Spleen (tissue), 11 donors: Measurements from ENCODE around the gene MMD2. TPM values are rescaled to one million over a fixed set of nuclear protein-coding genes. Genes with fewer than 3 reads are reported as not detected.

Source experiments
- DNase-seq: peaks from one replicate; pipeline ENCODE4 v3.0.0-alpha.2; 2020
- H3K27ac ChIP-seq, 8 donors: fragments of 200-600 bp; sonication (generic) in 7 of 8; 1 replicate in 4 of 8; 2 replicates in 4 of 8; pipeline versions ENCODE4 v1.5.0 to v1.8.0; 2016 to 2021; ENCODE audit warnings: inconsistent platforms in 4 of 8, mild to moderate bottlenecking in 4 of 8, moderate library complexity in 1 of 8
- H3K27me3 ChIP-seq, 7 donors: fragments of 200-600 bp; sonication (generic) in 6 of 7; replicated peaks in 1 of 7; 1 replicate in 4 of 7; 2 replicates in 3 of 7; pipeline versions ENCODE4 v1.5.0 to v1.8.0; 2016 to 2021; ENCODE audit warnings: inconsistent platforms in 3 of 7, mild to moderate bottlenecking in 1 of 7
- H3K36me3 ChIP-seq, 6 donors: fragments of 200-600 bp; sonication (generic) in 5 of 6; 1 replicate in 4 of 6; 2 replicates in 2 of 6; pipeline versions ENCODE4 v1.5.0 to v1.8.0; 2016 to 2021; ENCODE audit warnings: inconsistent platforms in 2 of 6
- H3K4me1 ChIP-seq, 6 donors: fragments of 200-600 bp; sonication (generic) in 5 of 6; 1 replicate in 3 of 6; 2 replicates in 3 of 6; pipeline versions ENCODE4 v1.5.0 to v1.8.0; 2016 to 2021; ENCODE audit warnings: inconsistent platforms in 3 of 6
- H3K4me3 ChIP-seq, 8 donors: fragments of 200-600 bp; sonication (generic) in 7 of 8; 1 replicate in 4 of 8; 2 replicates in 4 of 8; pipeline versions ENCODE4 v1.5.0 to v1.8.0; 2016 to 2021; ENCODE audit warnings: inconsistent platforms in 4 of 8, mild to moderate bottlenecking in 4 of 8, moderate library complexity in 2 of 8
- H3K9me3 ChIP-seq, 8 donors: fragments of 200-600 bp; sonication (generic) in 7 of 8; 1 replicate in 4 of 8; 2 replicates in 4 of 8; pipeline versions ENCODE4 v1.5.0 to v1.8.0; 2016 to 2021; ENCODE audit warnings: inconsistent platforms in 4 of 8
- CTCF ChIP-seq, 11 experiments: fragments of 200-600 bp in 7 of 11; fragments of 450-650 bp in 4 of 11; sonication (generic) in 4 of 11; IDR thresholded peaks in 8 of 11; conservative IDR thresholded peaks in 3 of 11; 1 replicate in 7 of 11; 2 replicates in 4 of 11; pipeline versions ENCODE4 v1.4.0 to v1.8.0; 2016 to 2021; ENCODE audit warnings: antibody characterized with exemption in 11 of 11, inconsistent platforms in 4 of 11, mild to moderate bottlenecking in 1 of 11
- POLR2A ChIP-seq, 3 donors: fragments of 450-650 bp; IDR thresholded peaks; one replicate each; pipeline ENCODE4 v1.5.1; 2017; ENCODE audit warnings: antibody characterized with exemption in 3 of 3, mild to moderate bottlenecking in 1 of 3
- POLR2AphosphoS5 ChIP-seq, 3 donors: sonication (generic); formaldehyde crosslinking; IDR thresholded peaks; one replicate each; pipeline ENCODE4 v1.5.1; 2017; ENCODE audit warnings: antibody characterized with exemption in 3 of 3
- WGBS, 5 donors: extraction: QIAGEN DNeasy Blood & Tissue Kit in 3 of 5; methylation state at CpG; one replicate each; pipeline versions ENCODE4 v1.1.5 to v1.1.7; 2013 to 2018; 5-methylcytosine and 5-hydroxymethylcytosine counted together
- intact Hi-C: fragments of 100-400 bp; cut with DNase I; formaldehyde crosslinking; loops from one replicate; pipeline ENCODE4 v1.15.0; 2023; ENCODE audit warnings: low total_unique reads
- polyA plus RNA-seq, 3 donors: library from polyadenylated mRNA; stranded (reverse); fragments of 200-250 nt; gene quantifications; one replicate each; pipeline ENCODE4 v1.2.1, GENCODE V29; 2013
- total RNA-seq, 7 donors: library from RNA; depleted of rRNA in 3 of 7; stranded (reverse); fragments of >200 nt in 3 of 7; fragmentation: NEBNext Ultra II Directional in 4 of 7; extraction: Animal tissue kit (Norgen Biotek cat#: 25700) in 4 of 7; gene quantifications; one replicate each; pipeline versions ENCODE4 v1.1.0 to v1.2.1, GENCODE V29; 2016 to 2021
- donor health status: healthy with polysubstance abuse.
- donor health status: DM: no; HTN: no; CAD: no; lungs with moderate emphysema.
- donor health status: DM: no; HTN: no; CAD: no.
- donor health status: Bipolar disorder and iron deficiency.
- donor health status: healthy.
- donor health status: DM: no; HTN: no; CAD: no.
- donor health status: DM: yes; HTN: yes; CAD: no.

MMD2 gene
- total and polyA plus RNA-seq, 10 donors: not detected

- no peaks in the 10 kb centered on the region for H3K36me3 ChIP-seq
- no peak overlapping the region for H3K27ac ChIP-seq
- no peak for DNase-seq
- no peak overlapping the region for H3K4me3 ChIP-seq
- 60 to 72% (median 68%) methylated on average over 7 to 8 of the region's 8 CpGs for WGBS, 5 donors
- H3K9me3 ChIP-seq: peaks cover 0 to 19% (median 10%) of the 10 kb centered on the region in 8 donors
- TF ChIP-seq POLR2A (IDR thresholded peaks at IDR 0.05) (no peak), POLR2AphosphoS5 (IDR thresholded peaks at IDR 0.05) (no peak), CTCF (IDR thresholded peaks at IDR 0.05 in 8 of 11, conservative IDR thresholded peaks at IDR 0.05 in 3 of 11) (no peak)
- no peaks in the 10 kb centered on the region for H3K4me1 ChIP-seq
- intact Hi-C loops: no loop called here
- H3K27me3 ChIP-seq: peaks cover 0 to 41% (median 5%) of the 10 kb centered on the region in 7 donors
These were observed 42.9 kb downstream of the MMD2 start for GRCh38 chr7:4916113-4916512.

- Histone ChIP-seq H3K36me3 (no peaks in the 10 kb centered on the region), H3K27ac (no peak overlapping the region), H3K4me3 (no peak overlapping the region), H3K4me1 (no peaks in the 10 kb centered on the region), H3K9me3 (peaks cover 0 to 9% (median 0%) of the 10 kb centered on the region in 8 donors), H3K27me3 (peaks cover 0 to 18% (median 0%) of the 10 kb centered on the region in 7 donors)
- intact Hi-C loops: no loop called here
- WGBS, 5 donors: 82 to 84% (median 83%) methylated on average over 17 to 20 of the region's 20 CpGs
- DNase-seq: no peak
- TF ChIP-seq POLR2A (IDR thresholded peaks at IDR 0.05): no peak
- no peak for TF ChIP-seq POLR2AphosphoS5 (IDR thresholded peaks at IDR 0.05)
These were observed 47.7 kb downstream of the MMD2 start for GRCh38 chr7:4911111-4911828.

- WGBS, 5 donors: 71 to 94% (median 90%) methylated on average over 1 of the region's 1 CpG
These were observed 52.3 kb downstream of the MMD2 start for GRCh38 chr7:4906682-4907081.

GRCh38 chr7:4905171-4905570 is 53.8 kb downstream of the MMD2 start:
- Histone ChIP-seq H3K4me3 (no peak overlapping the region), H3K27me3 (peaks cover 0 to 40% (median 0%) of the 10 kb centered on the region in 7 donors), H3K9me3 (peaks cover 0 to 9% (median 0%) of the 10 kb centered on the region in 8 donors), H3K4me1 (no peaks in the 10 kb centered on the region), H3K27ac (no peak overlapping the region), H3K36me3 (no peaks in the 10 kb centered on the region)
- TF ChIP-seq CTCF (IDR thresholded peaks at IDR 0.05 in 8 of 11, conservative IDR thresholded peaks at IDR 0.05 in 3 of 11): no peak
- DNase-seq: no peak
- 69 to 100% (median 75%) methylated on average over 1 of the region's 1 CpG for WGBS, 5 donors
- intact Hi-C loops: no loop called here

More at GRCh38 chr7:4906682-4907081, 52.3 kb downstream of the MMD2 start:
- Histone ChIP-seq H3K36me3 (no peaks in the 10 kb centered on the region), H3K4me1 (no peaks in the 10 kb centered on the region), H3K27ac (no peak overlapping the region), H3K27me3 (peaks cover 0 to 38% (median 0%) of the 10 kb centered on the region in 7 donors), H3K9me3 (peaks cover 0 to 9% (median 0%) of the 10 kb centered on the region in 8 donors), H3K4me3 (no peak overlapping the region)
- no peak for DNase-seq
- TF ChIP-seq CTCF (IDR thresholded peaks at IDR 0.05 in 8 of 11, conservative IDR thresholded peaks at IDR 0.05 in 3 of 11): no peak
- no peak for TF ChIP-seq POLR2AphosphoS5 (IDR thresholded peaks at IDR 0.05)
- TF ChIP-seq POLR2A (IDR thresholded peaks at IDR 0.05): no peak
- intact Hi-C loops: no loop called here
